B cell (primary cell): ENCODE results near the gene LRP1-AS.

Experiments
- CTCF ChIP-seq: fragments of 200-600 bp; IDR thresholded peaks from one replicate; pipeline ENCODE4 v1.8.0; 2022; ENCODE audit warnings: antibody characterized with exemption, mild to moderate bottlenecking
- EZH2 ChIP-seq: IDR thresholded peaks from 2 replicates; pipeline ENCODE4 v1.6.1; 2012; ENCODE audit warnings: borderline replicate concordance, low read depth, mild to moderate bottlenecking, moderate library complexity, low read length; ENCODE audit not compliant: insufficient read depth, poor library complexity, severe bottlenecking

GRCh38 chr12:57179331-57180086, 32.1 kb upstream of the LRP1-AS start:
- TF ChIP-seq CTCF (no peak), EZH2 (no peak)
